Tibial nerve (tissue), 3 donors: ENCODE measurements around the gene C22orf39.

Source experiments
- CTCF ChIP-seq, 5 experiments: fragments of 200-600 bp in 3 of 5; fragments of 450-650 bp in 2 of 5; sonication (generic) in 3 of 5; IDR thresholded peaks; one replicate each; pipeline ENCODE4 v1.5.1; 2016 to 2019; ENCODE audit warnings: antibody characterized with exemption in 5 of 5, mild to moderate bottlenecking in 3 of 5, moderate library complexity in 2 of 5
- POLR2A ChIP-seq, 2 donors: fragments of 450-650 bp; IDR thresholded peaks; one replicate each; pipeline ENCODE4 v1.6.1; 2017; ENCODE audit warnings: antibody characterized with exemption in 2 of 2, mild to moderate bottlenecking in 2 of 2, moderate library complexity in 2 of 2

GRCh38 chr22:19463008-19463407 is 15.5 kb upstream of the C22orf39 start:
- TF ChIP-seq CTCF (IDR thresholded peaks at IDR 0.05) (no peak), POLR2A (IDR thresholded peaks at IDR 0.05) (no peak)
